ENCODE data around the gene HTRA1.

The HTRA1 gene

GRCh38 chr10:122455376-122456079 lies 5.8 kb upstream of the HTRA1 start:
- no peak for DNase-seq (ENCODE audit: low spot score)

- DNase-seq (ENCODE audit: low spot score) = no peak
Measured at GRCh38 chr10:122457934-122458333, 3.4 kb upstream of the HTRA1 start.

- no peak for DNase-seq (ENCODE audit: low spot score)
Measured at GRCh38 chr10:122458693-122459092, 2.7 kb upstream of the HTRA1 start.

GRCh38 chr10:122459561-122460273 lies 1.6 kb upstream of the HTRA1 start:
- DNase-seq (ENCODE audit: low spot score) = no peak

- DNase-seq (ENCODE audit: low spot score) = no peak
Measured at GRCh38 chr10:122460891-122461293, 461 bp upstream of the HTRA1 start.

- no peak for DNase-seq (ENCODE audit: low spot score)
Measured at GRCh38 chr10:122461729-122462532, 578 bp downstream of the HTRA1 start.

GRCh38 chr10:122462533-122463465 lies 1.4 kb downstream of the HTRA1 start:
- DNase-seq (ENCODE audit: low spot score) = no peak

GRCh38 chr10:122463466-122464249 lies 2.3 kb downstream of the HTRA1 start:
- DNase-seq (ENCODE audit: low spot score) = no peak

- no peak for DNase-seq (ENCODE audit: low spot score)
Measured at GRCh38 chr10:122464250-122464510, 2.8 kb downstream of the HTRA1 start.

GRCh38 chr10:122464586-122464985 lies 3.2 kb downstream of the HTRA1 start:
- DNase-seq (ENCODE audit: low spot score) = no peak

GRCh38 chr10:122465401-122466040 lies 4.2 kb downstream of the HTRA1 start:
- no peak for DNase-seq (ENCODE audit: low spot score)

- DNase-seq (ENCODE audit: low spot score) = no peak
Measured at GRCh38 chr10:122466951-122467381, 5.6 kb downstream of the HTRA1 start.

GRCh38 chr10:122467701-122468100 lies 6.3 kb downstream of the HTRA1 start:
- DNase-seq (ENCODE audit: low spot score) = no peak

GRCh38 chr10:122468307-122468925 lies 7.1 kb downstream of the HTRA1 start:
- no peak for DNase-seq (ENCODE audit: low spot score)

- no peak for DNase-seq (ENCODE audit: low spot score)
Measured at GRCh38 chr10:122468926-122469781, 7.8 kb downstream of the HTRA1 start.

GRCh38 chr10:122469848-122470247 lies 8.5 kb downstream of the HTRA1 start:
- DNase-seq (ENCODE audit: low spot score) = no peak

GRCh38 chr10:122471531-122472177 lies 10.3 kb downstream of the HTRA1 start:
- no peak for DNase-seq (ENCODE audit: low spot score)

- no peak for DNase-seq (ENCODE audit: low spot score)
Measured at GRCh38 chr10:122473116-122473515, 11.8 kb downstream of the HTRA1 start.

Measured in hematopoietic multipotent progenitor cell treated with erythropoietin and hydrocortisone succinate and interleukin-3 and kit ligand, for 17 days (in vitro differentiated cells).